Measurements from ENCODE around the gene C14orf180. TPM values are rescaled to one million over a fixed set of nuclear protein-coding genes. Genes with fewer than 3 reads are reported as not detected.

Gene C14orf180
- total RNA-seq, 1 donor from 2014 or later = not detected

GRCh38 chr14:104600141-104600643 lies 20.6 kb downstream of the C14orf180 start:
- no peaks in the 10 kb centered on the region for H3K4me1 ChIP-seq (ENCODE audit: insufficient read depth, low read length)
- no peak overlapping the region for H3K4me3 ChIP-seq (ENCODE audit: insufficient read depth, low read depth, low read length)
- H3K27me3 ChIP-seq (ENCODE audit: insufficient read depth, low read length) = peaks cover 11% of the 10 kb centered on the region
- Mint-ChIP-seq H3K36me3 (ENCODE audit: low read depth, unreplicated experiment) (peaks cover 2% of the 10 kb centered on the region), H3K4me1 (ENCODE audit: low read depth, unreplicated experiment) (no peaks in the 10 kb centered on the region), H3K27ac (ENCODE audit: unreplicated experiment) (no peak overlapping the region), H3K9me3 (ENCODE audit: unreplicated experiment) (no peaks in the 10 kb centered on the region), H3K27me3 (ENCODE audit: low read depth, unreplicated experiment) (peaks cover 54% of the 10 kb centered on the region), H3K4me3 (ENCODE audit: unreplicated experiment) (no peak overlapping the region)
- DNase-seq (ENCODE audit: low read depth) (no peak), FAIRE-seq (no peak)
- no peak overlapping the region for H3K27ac ChIP-seq (ENCODE audit: low read depth, low read length)
- H3K9me3 ChIP-seq (ENCODE audit: insufficient read depth, low read depth, low read length) = no peaks in the 10 kb centered on the region
- no peak overlapping the region for H3K9ac ChIP-seq (ENCODE audit: low read length)
- H3K4me2 ChIP-seq (ENCODE audit: low read length) = no peak overlapping the region
- no peak overlapping the region for H2AFZ ChIP-seq (ENCODE audit: low read depth, low read length)
- H3K79me2 ChIP-seq (ENCODE audit: insufficient read depth, low read length) = no peaks in the 10 kb centered on the region
- H4K20me1 ChIP-seq (ENCODE audit: insufficient read depth, low read length) = no peaks in the 10 kb centered on the region
- TF ChIP-seq EZH2 (IDR thresholded peaks at IDR 0.05; ENCODE audit: insufficient read depth, low read length) = no peak
- TF ChIP-seq CTCF (IDR thresholded peaks at IDR 0.05; ENCODE audit: insufficient read depth, low read depth, low read length) = no peak
- H3K36me3 ChIP-seq (ENCODE audit: insufficient read depth, low read length) = no peaks in the 10 kb centered on the region

GRCh38 chr14:104600805-104601204 lies 21.2 kb downstream of the C14orf180 start:
- Mint-ChIP-seq H3K4me3 (ENCODE audit: unreplicated experiment) (no peak overlapping the region), H3K36me3 (ENCODE audit: low read depth, unreplicated experiment) (peaks cover 2% of the 10 kb centered on the region), H3K27ac (ENCODE audit: unreplicated experiment) (no peak overlapping the region), H3K27me3 (ENCODE audit: low read depth, unreplicated experiment) (peaks cover 55% of the 10 kb centered on the region), H3K4me1 (ENCODE audit: low read depth, unreplicated experiment) (no peaks in the 10 kb centered on the region), H3K9me3 (ENCODE audit: unreplicated experiment) (no peaks in the 10 kb centered on the region)
- Histone ChIP-seq H3K4me1 (ENCODE audit: insufficient read depth, low read length) (no peaks in the 10 kb centered on the region), H3K4me3 (ENCODE audit: insufficient read depth, low read depth, low read length) (no peak overlapping the region), H3K9ac (ENCODE audit: low read length) (no peak overlapping the region), H3K9me3 (ENCODE audit: insufficient read depth, low read depth, low read length) (no peaks in the 10 kb centered on the region), H4K20me1 (ENCODE audit: insufficient read depth, low read length) (no peaks in the 10 kb centered on the region), H3K79me2 (ENCODE audit: insufficient read depth, low read length) (no peaks in the 10 kb centered on the region), H3K27me3 (ENCODE audit: insufficient read depth, low read length) (peaks cover 13% of the 10 kb centered on the region), H3K4me2 (ENCODE audit: low read length) (no peak overlapping the region), H3K36me3 (ENCODE audit: insufficient read depth, low read length) (no peaks in the 10 kb centered on the region), H2AFZ (ENCODE audit: low read depth, low read length) (no peak overlapping the region), H3K27ac (ENCODE audit: low read depth, low read length) (no peak overlapping the region)
- DNase-seq (ENCODE audit: low read depth) (no peak), FAIRE-seq (no peak)
- TF ChIP-seq CTCF (IDR thresholded peaks at IDR 0.05; ENCODE audit: insufficient read depth, low read depth, low read length) = no peak
- no peak for TF ChIP-seq EZH2 (IDR thresholded peaks at IDR 0.05; ENCODE audit: insufficient read depth, low read length)

GRCh38 chr14:104601786-104602185 lies 22.2 kb downstream of the C14orf180 start:
- DNase-seq (ENCODE audit: low read depth) = no peak
- H3K36me3 Mint-ChIP-seq (ENCODE audit: low read depth, unreplicated experiment) = peaks cover 2% of the 10 kb centered on the region
- no peak overlapping the region for H3K4me3 Mint-ChIP-seq (ENCODE audit: unreplicated experiment)
- Histone ChIP-seq H3K4me3 (ENCODE audit: insufficient read depth, low read depth, low read length) (no peak overlapping the region), H3K36me3 (ENCODE audit: insufficient read depth, low read length) (no peaks in the 10 kb centered on the region), H3K9ac (ENCODE audit: low read length) (no peak overlapping the region), H3K9me3 (ENCODE audit: insufficient read depth, low read depth, low read length) (no peaks in the 10 kb centered on the region), H3K79me2 (ENCODE audit: insufficient read depth, low read length) (no peaks in the 10 kb centered on the region), H3K4me1 (ENCODE audit: insufficient read depth, low read length) (no peaks in the 10 kb centered on the region), H3K4me2 (ENCODE audit: low read length) (no peak overlapping the region), H2AFZ (ENCODE audit: low read depth, low read length) (no peak overlapping the region), H3K27me3 (ENCODE audit: insufficient read depth, low read length) (peaks cover 14% of the 10 kb centered on the region), H3K27ac (ENCODE audit: low read depth, low read length) (no peak overlapping the region), H4K20me1 (ENCODE audit: insufficient read depth, low read length) (no peaks in the 10 kb centered on the region)
- no peak overlapping the region for H3K27ac Mint-ChIP-seq (ENCODE audit: unreplicated experiment)
- H3K9me3 Mint-ChIP-seq (ENCODE audit: unreplicated experiment) = no peaks in the 10 kb centered on the region
- H3K27me3 Mint-ChIP-seq (ENCODE audit: low read depth, unreplicated experiment) = peaks cover 54% of the 10 kb centered on the region
- H3K4me1 Mint-ChIP-seq (ENCODE audit: low read depth, unreplicated experiment) = no peaks in the 10 kb centered on the region
- FAIRE-seq = no peak
- no peak for TF ChIP-seq CTCF (IDR thresholded peaks at IDR 0.05; ENCODE audit: insufficient read depth, low read depth, low read length)
- TF ChIP-seq EZH2 (IDR thresholded peaks at IDR 0.05; ENCODE audit: insufficient read depth, low read length) = no peak

Measured in astrocyte (in vitro differentiated cells and primary cell).